Measurements from ENCODE around the gene DHX40.

GRCh38 chr17:59533694-59534093, 31.7 kb upstream of the DHX40 start:
- TF ChIP-seq POLR2AphosphoS5 (IDR thresholded peaks at IDR 0.05; ENCODE audit: low read depth, low read length): no peak
- TF ChIP-seq, protein P1, sequence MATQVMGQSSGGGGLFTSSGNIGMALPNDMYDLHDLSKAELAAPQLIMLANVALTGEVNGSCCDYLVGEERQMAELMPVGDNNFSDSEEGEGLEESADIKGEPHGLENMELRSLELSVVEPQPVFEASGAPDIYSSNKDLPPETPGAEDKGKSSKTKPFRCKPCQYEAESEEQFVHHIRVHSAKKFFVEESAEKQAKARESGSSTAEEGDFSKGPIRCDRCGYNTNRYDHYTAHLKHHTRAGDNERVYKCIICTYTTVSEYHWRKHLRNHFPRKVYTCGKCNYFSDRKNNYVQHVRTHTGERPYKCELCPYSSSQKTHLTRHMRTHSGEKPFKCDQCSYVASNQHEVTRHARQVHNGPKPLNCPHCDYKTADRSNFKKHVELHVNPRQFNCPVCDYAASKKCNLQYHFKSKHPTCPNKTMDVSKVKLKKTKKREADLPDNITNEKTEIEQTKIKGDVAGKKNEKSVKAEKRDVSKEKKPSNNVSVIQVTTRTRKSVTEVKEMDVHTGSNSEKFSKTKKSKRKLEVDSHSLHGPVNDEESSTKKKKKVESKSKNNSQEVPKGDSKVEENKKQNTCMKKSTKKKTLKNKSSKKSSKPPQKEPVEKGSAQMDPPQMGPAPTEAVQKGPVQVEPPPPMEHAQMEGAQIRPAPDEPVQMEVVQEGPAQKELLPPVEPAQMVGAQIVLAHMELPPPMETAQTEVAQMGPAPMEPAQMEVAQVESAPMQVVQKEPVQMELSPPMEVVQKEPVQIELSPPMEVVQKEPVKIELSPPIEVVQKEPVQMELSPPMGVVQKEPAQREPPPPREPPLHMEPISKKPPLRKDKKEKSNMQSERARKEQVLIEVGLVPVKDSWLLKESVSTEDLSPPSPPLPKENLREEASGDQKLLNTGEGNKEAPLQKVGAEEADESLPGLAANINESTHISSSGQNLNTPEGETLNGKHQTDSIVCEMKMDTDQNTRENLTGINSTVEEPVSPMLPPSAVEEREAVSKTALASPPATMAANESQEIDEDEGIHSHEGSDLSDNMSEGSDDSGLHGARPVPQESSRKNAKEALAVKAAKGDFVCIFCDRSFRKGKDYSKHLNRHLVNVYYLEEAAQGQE (IDR thresholded peaks at IDR 0.05; ENCODE audit: insufficient read depth in 1 of 2, low read depth in 2 of 2, low read length in 2 of 2): no peak
- TF ChIP-seq SIN3A (IDR thresholded peaks at IDR 0.05; ENCODE audit: borderline replicate concordance, insufficient read depth, low read length): no peak
- TF ChIP-seq TAF1 (IDR thresholded peaks at IDR 0.05; ENCODE audit: borderline replicate concordance, insufficient read depth, low read length): no peak
